Gastrocnemius medialis (tissue), 4 donors: ENCODE data around the gene KRTDAP. TPM values are rescaled to one million over a fixed set of nuclear protein-coding genes. Genes with fewer than 3 reads are reported as not detected.
"Not testable (repeated sequence)": the region's sequence is repeated elsewhere in the genome, so short reads cannot be mapped to it uniquely, and the experiment has no call there.

Source experiments
- ATAC-seq, 2 donors: fragments of 150-250 bp; one replicate each; pipeline ENCODE4 v1.9.1; 2016
- DNase-seq, 2 donors: peaks; one replicate each; pipeline ENCODE4 v3.0.0-alpha.2; 2019
- H3K27ac ChIP-seq, 4 donors: fragments of 200-600 bp; sonication (generic); 1 replicate in 1 of 4; 2 replicates in 3 of 4; pipeline ENCODE4 v1.5.1; 2016 to 2018; ENCODE audit warnings: mild to moderate bottlenecking in 2 of 4, moderate library complexity in 1 of 4
- H3K27me3 ChIP-seq, 3 donors: fragments of 200-600 bp; sonication (generic) in 2 of 3; 1 replicate in 1 of 3; 2 replicates in 2 of 3; pipeline versions ENCODE4 v1.5.1 to v1.6.0; 2016 to 2019; ENCODE audit warnings: mild to moderate bottlenecking in 1 of 3, moderate library complexity in 1 of 3
- H3K36me3 ChIP-seq, 2 donors: fragments of 200-600 bp; sonication (generic) in 1 of 2; one replicate each; pipeline ENCODE4 v1.5.1; 2017 to 2018
- H3K4me1 ChIP-seq, 2 donors: fragments of 200-600 bp; sonication (generic) in 1 of 2; one replicate each; pipeline ENCODE4 v1.5.1; 2016 to 2017; ENCODE audit warnings: mild to moderate bottlenecking in 2 of 2
- H3K4me3 ChIP-seq, 4 donors: fragments of 200-600 bp; sonication (generic) in 3 of 4; 1 replicate in 1 of 4; 2 replicates in 3 of 4; pipeline ENCODE4 v1.5.1; 2016 to 2019; ENCODE audit warnings: mild to moderate bottlenecking in 2 of 4
- H3K9me3 ChIP-seq, 3 donors: fragments of 200-600 bp; sonication (generic) in 2 of 3; 1 replicate in 1 of 3; 2 replicates in 2 of 3; pipeline ENCODE4 v1.5.1; 2016 to 2019
- POLR2A ChIP-seq, 2 donors: fragments of 450-650 bp; IDR thresholded peaks; one replicate each; pipeline ENCODE4 v1.6.1; 2017; ENCODE audit warnings: antibody characterized with exemption in 2 of 2, mild to moderate bottlenecking in 2 of 2, moderate library complexity in 2 of 2
- in situ Hi-C, 4 donors: fragments of 200-750 bp; cut with MboI; loops; one replicate each; pipeline versions ENCODE4 v1.15.0 to v1.8.0; 2017; ENCODE audit warnings: low sequenced_read_pairs in 4 of 4
- intact Hi-C: fragments of 100-400 bp; cut with DNase I; formaldehyde crosslinking; loops from one replicate; pipeline ENCODE4 v1.15.1; 2023; ENCODE audit warnings: low total_unique reads
- total RNA-seq, 4 donors: library from RNA; depleted of rRNA; stranded (reverse); fragments of >200 nt; gene quantifications; one replicate each; pipeline versions ENCODE4 v1.1.0 to v1.2.3, GENCODE V29; 2016
- TF ChIP-seq, protein P1 (sequence below), 5 experiments: fragments of 450-650 bp in 3 of 5; fragments of 200-600 bp in 2 of 5; sonication (generic) in 2 of 5; IDR thresholded peaks in 4 of 5; conservative IDR thresholded peaks in 1 of 5; 1 replicate in 4 of 5; 2 replicates in 1 of 5; pipeline ENCODE4 v1.5.1; 2016 to 2019; ENCODE audit warnings: antibody characterized with exemption in 5 of 5, mild to moderate bottlenecking in 3 of 5, moderate library complexity in 3 of 5

KRTDAP gene
- total RNA-seq, 4 donors from 2014 or later: not detected

DNA sequence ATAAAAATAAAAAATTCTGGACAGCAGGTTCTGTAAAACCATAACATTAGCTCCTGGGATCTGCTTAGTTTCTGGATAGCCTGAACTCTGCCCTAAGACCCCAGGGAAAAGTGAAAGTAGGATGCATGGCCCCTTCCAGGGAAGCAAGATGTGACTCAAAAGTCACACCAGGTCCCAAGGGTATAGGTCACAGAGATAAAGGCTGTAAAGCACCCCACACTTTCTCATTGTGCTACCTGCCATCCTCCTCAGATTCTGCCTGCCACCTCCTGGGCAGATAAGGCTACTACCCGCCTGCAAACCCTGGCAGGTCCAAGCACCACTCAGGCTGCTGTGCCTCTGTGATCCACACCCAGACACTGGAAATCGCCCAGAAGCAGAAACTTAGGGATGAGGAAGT lies 21.6 kb downstream of the KRTDAP start:
- no peak for TF ChIP-seq POLR2A (IDR thresholded peaks at IDR 0.05)
- TF ChIP-seq, protein P1, sequence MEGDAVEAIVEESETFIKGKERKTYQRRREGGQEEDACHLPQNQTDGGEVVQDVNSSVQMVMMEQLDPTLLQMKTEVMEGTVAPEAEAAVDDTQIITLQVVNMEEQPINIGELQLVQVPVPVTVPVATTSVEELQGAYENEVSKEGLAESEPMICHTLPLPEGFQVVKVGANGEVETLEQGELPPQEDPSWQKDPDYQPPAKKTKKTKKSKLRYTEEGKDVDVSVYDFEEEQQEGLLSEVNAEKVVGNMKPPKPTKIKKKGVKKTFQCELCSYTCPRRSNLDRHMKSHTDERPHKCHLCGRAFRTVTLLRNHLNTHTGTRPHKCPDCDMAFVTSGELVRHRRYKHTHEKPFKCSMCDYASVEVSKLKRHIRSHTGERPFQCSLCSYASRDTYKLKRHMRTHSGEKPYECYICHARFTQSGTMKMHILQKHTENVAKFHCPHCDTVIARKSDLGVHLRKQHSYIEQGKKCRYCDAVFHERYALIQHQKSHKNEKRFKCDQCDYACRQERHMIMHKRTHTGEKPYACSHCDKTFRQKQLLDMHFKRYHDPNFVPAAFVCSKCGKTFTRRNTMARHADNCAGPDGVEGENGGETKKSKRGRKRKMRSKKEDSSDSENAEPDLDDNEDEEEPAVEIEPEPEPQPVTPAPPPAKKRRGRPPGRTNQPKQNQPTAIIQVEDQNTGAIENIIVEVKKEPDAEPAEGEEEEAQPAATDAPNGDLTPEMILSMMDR (IDR thresholded peaks at IDR 0.05 in 4 of 5, conservative IDR thresholded peaks at IDR 0.05 in 1 of 5): peak in 4 of 5 experiments; percentile 15 to 37 (median 34)
- H3K4me3 ChIP-seq: no peak overlapping the region
- DNase-seq: no peak
- no peak overlapping the region for H3K27ac ChIP-seq
- no peaks in the 10 kb centered on the region for H3K4me1 ChIP-seq
- H3K27me3 ChIP-seq: no peaks in the 10 kb centered on the region
- intact Hi-C loops (loop anchor here (2.0 kb wide), 1 partner anchor 116 kb away; no protein-coding TSS in a partner anchor), in situ Hi-C loops (no loop called here)
- no peaks in the 10 kb centered on the region for H3K36me3 ChIP-seq
- no peaks in the 10 kb centered on the region for H3K9me3 ChIP-seq
- ATAC-seq: peak in 1 of 2 donors; percentile 18

DNA sequence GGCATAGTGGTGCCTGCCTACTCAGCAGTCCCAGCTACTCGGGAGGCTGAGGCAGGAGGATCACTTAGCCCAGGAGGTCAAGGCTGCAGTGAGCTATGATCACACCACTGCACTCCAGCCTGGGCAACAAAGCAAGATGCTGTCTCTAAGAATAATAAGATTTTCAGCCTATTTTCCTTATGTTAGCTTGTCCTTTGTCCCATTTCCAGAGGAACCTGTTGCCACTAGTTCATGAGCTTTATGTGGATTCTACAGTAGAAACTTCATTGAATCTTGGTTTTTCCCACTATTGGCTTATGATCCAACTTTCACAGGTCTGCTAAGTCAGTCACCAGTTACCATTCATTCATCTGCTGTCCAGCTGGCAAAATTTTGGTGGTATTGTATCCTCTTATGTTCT lies 24.0 kb downstream of the KRTDAP start:
- Histone ChIP-seq H3K4me1 (peaks cover 0 to 4% of the 10 kb centered on the region in 2 donors), H3K27me3 (no peaks in the 10 kb centered on the region), H3K36me3 (no peaks in the 10 kb centered on the region), H3K4me3 (no peak overlapping the region), H3K27ac (no peak overlapping the region), H3K9me3 (no peaks in the 10 kb centered on the region)
- ATAC-seq (no peak), DNase-seq (no peak)
- intact Hi-C loops: no loop called here
- TF ChIP-seq, protein P1 (IDR thresholded peaks at IDR 0.05 in 4 of 5, conservative IDR thresholded peaks at IDR 0.05 in 1 of 5): no peak
- no peak for TF ChIP-seq POLR2A (IDR thresholded peaks at IDR 0.05)
- in situ Hi-C loops: no loop called here

DNA sequence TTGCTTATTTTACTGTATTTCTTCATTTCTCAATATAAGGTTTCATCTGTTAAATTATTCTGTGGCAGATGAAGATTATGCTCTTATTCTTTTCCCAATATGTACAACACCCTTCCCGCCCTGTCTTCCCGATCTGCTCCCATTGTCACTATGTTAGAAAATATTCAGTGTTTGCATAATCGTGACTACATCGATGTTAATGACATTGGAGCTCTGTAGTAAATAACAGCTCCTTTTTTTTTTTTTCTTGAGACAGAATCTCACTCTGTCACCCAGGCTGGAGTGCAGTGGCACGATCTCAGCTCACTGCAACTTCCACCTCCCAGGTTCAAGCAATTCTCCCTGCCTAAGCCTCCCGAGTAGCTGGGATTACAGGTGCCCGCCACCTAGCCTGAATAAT lies 27.3 kb downstream of the KRTDAP start:
- H3K4me3 ChIP-seq, H3K36me3 ChIP-seq, intact Hi-C loops, DNase-seq, ATAC-seq, in situ Hi-C loops, H3K27me3 ChIP-seq, H3K9me3 ChIP-seq, H3K27ac ChIP-seq: not testable (repeated sequence)
- H3K4me1 ChIP-seq: peaks cover 0 to 17% of the 10 kb centered on the region in 2 donors

DNA sequence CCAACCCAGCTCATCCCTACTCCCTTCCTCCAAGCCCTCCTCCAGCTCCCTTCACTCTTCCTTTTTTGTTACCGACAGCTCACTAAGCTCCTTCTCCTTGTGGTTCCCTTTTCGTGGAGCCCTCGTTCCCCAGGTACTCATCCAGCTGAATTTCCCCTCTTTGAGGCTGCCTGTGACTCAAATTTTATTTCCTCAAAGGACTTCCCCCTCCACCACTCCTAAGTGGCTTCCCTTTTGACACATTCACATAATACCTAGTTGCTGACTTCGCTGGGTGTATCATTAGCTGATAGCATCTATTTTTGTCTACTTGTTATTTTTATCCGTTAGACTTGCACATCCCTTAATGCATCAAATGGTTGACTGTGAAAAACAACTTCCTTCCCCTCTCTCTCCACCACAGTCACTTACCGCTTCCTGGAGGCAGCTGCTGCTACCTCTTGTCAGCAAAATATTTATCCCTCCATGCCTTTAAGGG lies 27.7 kb downstream of the KRTDAP start:
- H3K27me3 ChIP-seq: no peaks in the 10 kb centered on the region
- H3K4me1 ChIP-seq: peaks cover 0 to 17% of the 10 kb centered on the region in 2 donors
- no peak overlapping the region for H3K4me3 ChIP-seq
- ATAC-seq (no peak), DNase-seq (no peak)
- no peaks in the 10 kb centered on the region for H3K9me3 ChIP-seq
- intact Hi-C loops: no loop called here
- no peaks in the 10 kb centered on the region for H3K36me3 ChIP-seq
- in situ Hi-C loops: no loop called here
- no peak for TF ChIP-seq POLR2A (IDR thresholded peaks at IDR 0.05)
- TF ChIP-seq, protein P1 (IDR thresholded peaks at IDR 0.05 in 4 of 5, conservative IDR thresholded peaks at IDR 0.05 in 1 of 5): no peak
- H3K27ac ChIP-seq: no peak overlapping the region

DNA sequence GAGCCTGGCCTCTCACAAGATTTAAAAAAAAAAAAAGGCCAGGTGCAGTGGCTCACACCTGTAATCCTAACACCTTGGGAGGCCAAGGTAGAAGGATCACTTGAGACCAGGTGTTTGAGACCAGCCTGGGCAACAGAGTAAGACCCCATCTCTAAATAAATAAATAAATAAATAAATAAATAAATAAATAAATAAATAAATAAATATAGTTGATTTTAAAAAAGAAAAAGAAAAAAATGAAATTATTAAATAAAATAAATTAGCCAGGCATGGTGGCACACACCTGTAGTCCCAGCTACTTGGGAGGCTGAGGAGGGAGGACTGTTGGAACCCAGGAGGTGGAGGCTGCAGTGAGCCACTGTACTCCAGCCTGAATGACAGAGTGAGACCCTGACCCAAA lies 28.5 kb downstream of the KRTDAP start:
- H3K36me3 ChIP-seq, DNase-seq, H3K4me3 ChIP-seq, H3K9me3 ChIP-seq, ATAC-seq, intact Hi-C loops, H3K27ac ChIP-seq, H3K27me3 ChIP-seq, in situ Hi-C loops: not testable (repeated sequence)
- H3K4me1 ChIP-seq: peaks cover 0 to 17% of the 10 kb centered on the region in 2 donors

DNA sequence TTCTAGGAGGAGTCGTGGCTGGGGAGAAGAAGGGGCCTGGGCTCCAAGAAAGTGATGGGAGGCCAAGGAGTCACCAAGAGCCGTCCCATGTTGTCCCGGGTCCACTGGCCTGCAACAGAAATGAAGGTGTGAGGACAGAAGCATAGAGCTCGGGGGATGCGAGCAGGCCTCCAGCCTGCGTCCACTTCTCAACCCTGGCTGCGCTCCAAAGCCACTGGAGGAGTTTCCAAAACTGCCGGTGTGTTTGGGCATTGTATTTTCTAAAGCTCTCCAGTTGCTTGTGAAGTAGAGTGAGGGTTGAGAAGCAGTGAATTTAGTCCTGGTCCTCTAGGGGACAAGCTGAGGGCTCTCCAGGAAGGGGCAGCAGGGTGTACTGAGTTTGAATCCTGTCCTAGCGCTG lies 29.2 kb downstream of the KRTDAP start:
- Histone ChIP-seq H3K4me1 (peaks cover 0 to 17% of the 10 kb centered on the region in 2 donors), H3K9me3 (no peaks in the 10 kb centered on the region), H3K27me3 (no peaks in the 10 kb centered on the region), H3K4me3 (no peak overlapping the region), H3K36me3 (no peaks in the 10 kb centered on the region), H3K27ac (no peak overlapping the region)
- TF ChIP-seq POLR2A (IDR thresholded peaks at IDR 0.05): no peak
- TF ChIP-seq, protein P1 (IDR thresholded peaks at IDR 0.05 in 4 of 5, conservative IDR thresholded peaks at IDR 0.05 in 1 of 5): no peak
- in situ Hi-C loops: no loop called here
- no peak for DNase-seq
- no peak for ATAC-seq
- intact Hi-C loops: no loop called here
